Activated naive CD4-positive, alpha-beta T cell treated with anti-CD3 and anti-CD28 coated beads for 36 hours (primary cell): ENCODE results near the gene MYCT1. TPM values are rescaled to one million over a fixed set of nuclear protein-coding genes. Genes with fewer than 3 reads are reported as not detected.

Experiments used
- total RNA-seq, 2 experiments: library from RNA; stranded (reverse); gene quantifications; one replicate each; pipeline ENCODE4 v1.2.3, GENCODE V29; 2021

The MYCT1 gene
- total RNA-seq, 2 experiments from 2014 or later = not detected

Other genes starting within 250 kb of the MYCT1 start
- gene SYNE1, start 60.5 kb upstream of the MYCT1 start, total RNA-seq = 10 to 100 TPM; 17.7 to 24.0 TPM
- gene VIP, start 52.9 kb downstream of the MYCT1 start, total RNA-seq = not detected